HG03280 (cell line): ENCODE data around the gene PRSS53.

Experiments
- ATAC-seq: cut with Tn5 transposase; IDR thresholded peaks from one replicate; pipeline ENCODE4 v1.9.1; 2021; ENCODE audit warnings: mild to moderate bottlenecking, moderate library complexity; ENCODE audit not compliant: unreplicated experiment

PRSS53 gene

DNA sequence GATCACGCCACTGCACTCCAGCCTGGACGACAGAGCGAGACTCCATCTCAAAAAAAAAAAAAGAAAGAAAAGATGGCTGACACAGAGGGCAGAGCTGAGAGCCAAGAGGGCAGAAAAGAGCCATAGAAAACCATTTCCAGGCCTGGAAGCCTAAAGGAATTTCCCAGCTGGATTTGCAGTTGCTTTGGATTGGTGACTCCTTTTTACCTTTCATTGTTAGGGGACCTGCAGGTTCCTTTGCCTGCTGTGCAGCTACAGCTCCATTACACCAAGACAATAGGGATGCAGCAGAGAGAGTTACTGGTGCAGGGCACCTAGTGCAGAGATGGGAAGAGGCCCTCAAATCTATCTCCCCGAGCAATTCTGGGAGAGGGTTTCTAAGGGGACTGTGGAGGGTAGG is 33.1 kb downstream of the PRSS53 start:
- no peak for ATAC-seq

DNA sequence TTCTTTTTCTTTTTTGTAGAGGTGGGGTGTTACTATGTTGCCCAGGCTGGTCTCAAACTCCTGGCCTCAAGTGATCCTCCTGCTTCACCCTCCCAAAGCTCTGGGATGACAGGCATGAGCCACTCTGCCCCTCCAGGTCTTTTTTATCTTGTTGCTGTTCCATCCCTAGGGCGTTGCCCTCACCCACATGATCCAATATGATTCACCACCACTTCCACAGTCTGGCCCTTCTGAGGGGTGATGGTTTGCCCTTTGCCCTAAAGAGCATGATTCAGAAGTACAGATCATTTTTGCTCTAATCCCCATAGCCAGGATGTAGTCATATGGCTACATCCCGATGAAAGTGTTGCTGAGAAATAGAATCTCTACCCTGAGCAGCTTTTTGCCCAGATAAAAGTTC is 36.6 kb downstream of the PRSS53 start:
- no peak for ATAC-seq

DNA sequence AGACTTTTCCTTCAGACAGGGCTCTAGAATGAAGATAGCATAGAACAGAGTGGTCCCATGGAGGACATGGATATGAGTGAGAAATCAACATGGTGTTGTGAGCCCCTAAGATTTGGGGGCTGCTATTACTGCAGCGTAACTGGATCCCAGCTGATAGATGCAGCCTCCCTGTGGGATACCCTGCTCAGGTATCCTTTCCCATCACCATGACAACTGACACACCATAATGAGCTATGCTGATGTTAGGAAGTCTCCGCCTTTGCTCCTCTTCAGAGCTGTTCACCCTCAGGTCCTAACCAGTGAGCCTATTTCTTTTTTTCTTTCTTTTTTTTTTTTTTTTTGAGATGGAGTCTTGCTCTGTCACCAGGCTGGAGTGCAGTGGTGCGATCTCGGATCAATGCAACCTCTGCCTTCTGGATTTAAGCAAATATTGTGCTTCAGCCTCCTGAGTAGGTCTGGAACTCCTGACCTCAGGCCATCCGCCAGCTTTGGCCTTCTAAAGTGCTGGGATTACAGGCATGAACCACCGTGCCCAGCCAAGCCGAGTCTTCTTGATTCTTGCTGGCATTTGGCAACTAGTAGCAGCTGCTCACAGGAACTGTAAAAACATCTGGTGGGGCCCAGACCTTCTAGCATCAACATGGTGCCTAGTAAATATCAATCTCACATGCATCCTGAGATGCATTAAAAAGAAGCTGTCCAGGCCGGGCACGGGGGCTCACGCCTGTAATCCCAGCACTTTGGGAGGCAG is 38.3 kb downstream of the PRSS53 start:
- no peak for ATAC-seq

DNA sequence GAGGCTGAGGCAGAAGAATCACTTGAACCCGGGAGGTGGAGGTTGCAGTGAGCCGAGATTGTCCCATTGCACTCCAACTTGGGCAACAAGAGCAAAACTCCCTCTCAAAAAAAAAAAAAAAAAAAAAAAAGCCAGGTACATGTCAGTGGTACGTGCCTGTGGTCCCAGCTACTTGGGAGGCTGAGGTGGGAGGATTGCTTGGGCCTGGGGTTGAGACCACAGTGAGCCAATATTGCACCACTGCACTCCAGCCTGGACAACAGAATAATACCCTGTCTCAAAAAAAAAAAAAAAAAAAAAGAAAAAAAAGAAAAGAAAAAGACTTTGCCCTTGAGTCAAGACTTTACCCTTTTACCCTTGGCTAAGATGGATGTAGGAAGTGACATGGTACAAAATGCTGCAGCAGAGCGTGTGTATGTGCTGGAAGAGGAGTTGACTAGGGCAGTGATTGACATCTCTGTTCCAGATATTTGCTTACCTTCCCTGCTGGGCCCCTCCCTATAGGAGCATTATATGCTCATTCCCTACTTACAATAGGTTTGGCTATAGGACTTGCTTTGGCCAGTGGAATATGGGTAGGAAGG is 44.8 kb downstream of the PRSS53 start:
- ATAC-seq: no peak

DNA sequence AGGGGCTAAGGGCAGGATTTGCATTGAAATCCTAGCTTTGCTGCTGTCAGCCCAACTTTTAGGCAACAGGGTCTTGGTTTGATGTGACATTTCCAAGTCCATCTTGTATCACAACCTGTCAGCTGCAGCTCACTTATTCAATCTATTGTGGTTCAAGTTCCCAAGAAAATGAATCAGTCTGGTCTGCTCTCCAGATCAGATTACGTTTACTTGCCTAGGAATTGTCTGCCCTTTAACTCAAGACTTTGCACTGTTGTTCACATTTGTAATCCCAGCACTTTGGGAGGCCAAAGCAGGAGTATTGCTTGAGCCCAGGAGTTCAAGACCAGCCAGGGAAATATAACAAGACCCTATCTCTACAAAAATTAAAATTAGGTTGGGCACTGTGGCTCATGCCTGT is 45.4 kb downstream of the PRSS53 start:
- no peak for ATAC-seq

DNA sequence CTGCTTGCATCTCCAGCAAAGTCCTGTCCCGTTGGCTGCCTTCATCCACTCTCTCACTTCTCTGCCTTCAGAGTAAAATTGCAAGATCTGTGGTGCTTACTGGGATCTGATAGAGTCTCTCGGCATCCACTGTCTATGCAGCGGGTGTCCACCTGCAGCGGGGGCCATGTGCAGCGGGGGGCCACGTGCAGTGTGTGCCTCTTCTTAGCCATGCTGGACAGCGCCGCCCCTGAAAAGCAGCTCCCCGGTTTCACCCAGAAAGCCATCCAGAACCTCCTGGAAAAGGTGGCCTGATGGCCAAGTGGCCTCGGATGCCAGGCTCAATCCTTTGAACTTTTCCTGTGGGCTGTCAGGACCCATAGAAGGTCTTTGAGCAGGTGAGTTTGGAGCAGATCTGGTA is 45.9 kb downstream of the PRSS53 start:
- no peak for ATAC-seq

DNA sequence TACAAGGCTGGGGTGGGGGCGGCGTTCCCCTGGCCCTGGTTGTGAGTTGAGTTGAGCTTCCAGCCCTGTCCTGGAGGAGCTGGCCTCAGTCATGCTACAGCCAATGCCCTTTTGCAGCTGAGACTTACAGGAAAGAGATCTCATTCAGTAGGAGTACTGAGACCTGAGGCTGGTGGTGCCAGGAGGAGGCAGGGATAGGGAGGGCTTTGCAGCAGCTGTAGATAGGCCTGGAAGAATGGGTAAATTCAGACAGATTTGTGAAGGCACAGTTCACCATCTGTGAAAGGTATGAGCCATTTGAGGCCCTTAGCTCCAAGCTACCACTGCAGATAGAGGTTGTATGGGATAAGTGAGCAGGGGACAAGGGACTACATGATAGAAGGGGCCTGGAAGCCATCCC is 49.8 kb downstream of the PRSS53 start:
- no peak for ATAC-seq

DNA sequence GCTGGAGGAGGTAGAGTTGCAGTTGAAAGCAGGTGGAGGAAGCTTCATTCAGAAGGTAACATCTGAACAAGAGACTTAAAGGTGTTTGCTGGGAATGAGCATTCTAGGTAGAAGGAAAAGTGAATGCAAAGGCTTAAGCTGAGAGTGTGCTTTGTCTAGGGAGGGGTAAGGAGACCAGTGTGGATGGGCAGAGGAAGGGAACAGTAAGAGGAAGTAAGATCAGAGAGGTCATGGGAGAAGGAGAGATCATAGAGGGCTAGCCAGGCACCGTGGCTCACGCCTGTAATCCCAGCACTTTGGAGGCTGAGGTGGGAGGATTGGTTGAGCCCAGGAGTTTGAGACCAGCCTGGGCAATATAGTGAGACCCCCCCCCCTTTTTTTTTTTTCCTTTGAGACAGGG is 52.1 kb downstream of the PRSS53 start:
- no peak for ATAC-seq

DNA sequence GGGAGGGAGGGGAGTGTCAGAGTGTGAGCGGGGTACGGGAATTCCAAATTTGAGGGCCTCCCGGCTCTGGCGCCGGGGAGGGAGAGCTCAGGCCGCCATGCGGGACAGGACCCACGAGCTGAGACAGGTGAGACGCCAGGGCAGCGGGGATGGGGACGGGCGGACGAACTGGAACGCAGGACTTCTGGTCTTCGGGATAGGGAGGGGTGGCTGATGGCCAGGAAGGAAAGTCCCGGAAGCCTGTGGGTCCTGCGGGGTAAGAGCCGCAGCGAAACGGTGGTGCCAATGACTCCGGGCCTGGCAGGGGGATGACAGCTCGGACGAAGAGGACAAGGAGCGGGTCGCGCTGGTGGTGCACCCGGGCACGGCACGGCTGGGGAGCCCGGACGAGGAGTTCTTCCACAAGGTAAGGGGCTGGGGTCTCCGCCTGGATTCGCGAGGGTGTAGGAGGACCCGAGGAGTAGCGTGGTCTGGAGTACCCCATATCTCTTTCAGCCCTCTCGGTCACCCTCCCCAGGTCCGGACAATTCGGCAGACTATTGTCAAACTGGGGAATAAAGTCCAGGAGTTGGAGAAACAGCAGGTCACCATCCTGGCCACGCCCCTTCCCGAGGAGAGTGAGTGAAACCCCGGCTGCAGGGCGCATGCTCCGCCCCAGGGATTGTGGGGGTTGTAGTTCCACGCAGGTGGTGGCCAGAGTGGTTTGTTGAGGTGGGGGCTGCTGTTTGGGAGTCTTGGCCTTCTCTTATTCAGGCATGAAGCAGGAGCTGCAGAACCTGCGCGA is 54.8 kb downstream of the PRSS53 start:
- peak; percentile 36 for ATAC-seq
